HT-29 (cell line): ENCODE data around the gene COX7B2. TPM values are rescaled to one million over a fixed set of nuclear protein-coding genes. Genes with fewer than 3 reads are reported as not detected.

Experiments used
- DNase-seq: peaks from one replicate; pipeline ENCODE4 v3.0.0-alpha.2; 2015; ENCODE audit warnings: low spot score
- total RNA-seq: library from RNA; depleted of rRNA; stranded (reverse); fragments of >200 nt; shearing (Covaris generic); gene quantifications from 2 replicates; pipeline ENCODE4 v1.2.3, GENCODE V29; 2014; rRNA removed

Gene COX7B2
- not detected in 2 replicates for total RNA-seq

DNA sequence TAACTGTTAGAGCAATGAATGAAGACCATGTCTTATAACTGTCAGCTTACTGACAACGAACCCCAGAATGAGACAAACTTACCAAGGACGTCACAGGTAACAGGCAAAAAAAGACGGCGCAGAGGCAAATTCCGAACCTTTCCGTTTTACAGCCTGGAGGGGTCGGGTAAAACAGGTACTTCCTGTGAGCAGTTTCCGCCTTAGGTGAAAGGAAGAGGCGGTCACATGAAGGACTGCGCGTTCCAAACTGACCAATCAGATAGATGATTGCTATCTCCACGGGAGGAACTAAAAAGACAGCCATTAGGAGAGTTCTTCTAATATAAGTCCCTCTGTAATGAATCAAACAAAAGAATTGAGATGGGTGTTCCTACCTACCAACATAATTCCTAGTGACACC, at the start of gene COX7B2:
Gene COX7B2 (minus strand): TSS at position 168 of the 400 bp plus-strand sequence. CDS start 174,053 bp downstream, outside the sequence.
- DNase-seq = no peak

DNA sequence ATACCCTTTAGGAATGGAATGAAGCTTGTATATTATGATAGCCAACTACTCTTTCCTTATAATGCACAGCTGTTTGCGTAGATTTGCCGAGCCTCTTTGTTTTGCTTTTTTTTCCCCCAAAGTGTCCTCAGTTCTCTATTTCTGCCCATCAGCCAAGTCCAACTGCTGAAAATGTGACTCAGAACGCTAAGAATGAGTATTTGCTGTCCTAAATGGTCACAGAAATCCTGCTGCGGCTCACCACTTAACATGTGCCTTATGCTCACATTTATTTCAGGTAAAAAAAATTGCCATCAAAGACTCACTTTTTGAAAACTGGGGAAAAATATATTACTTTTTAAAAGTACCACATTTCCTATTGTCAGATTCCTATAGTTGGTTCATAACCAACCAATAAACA, 47.4 kb upstream of the COX7B2 start:
- DNase-seq = no peak

- no peak for DNase-seq
Measured at GRCh38 chr4:46955601-46956000, 46.6 kb upstream of the COX7B2 start.

DNA sequence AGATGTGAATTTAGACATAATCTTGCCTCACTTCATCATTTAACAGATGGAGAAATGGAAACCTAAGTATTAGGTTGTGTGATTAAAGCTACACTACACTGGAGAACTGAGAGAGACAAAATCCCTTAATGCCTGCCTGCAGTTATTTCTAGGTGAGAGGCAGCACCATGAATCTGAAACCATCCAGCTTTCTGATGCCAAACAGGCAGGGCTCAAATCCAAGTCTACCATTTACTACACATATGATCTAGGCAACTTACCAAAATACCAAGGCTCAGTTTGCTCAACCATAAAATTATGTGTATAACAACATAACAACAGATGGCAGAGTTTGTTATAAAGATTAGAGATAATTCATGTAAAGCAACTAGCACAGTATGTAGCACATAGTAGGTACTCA, 45.6 kb upstream of the COX7B2 start:
- no peak for DNase-seq

DNA sequence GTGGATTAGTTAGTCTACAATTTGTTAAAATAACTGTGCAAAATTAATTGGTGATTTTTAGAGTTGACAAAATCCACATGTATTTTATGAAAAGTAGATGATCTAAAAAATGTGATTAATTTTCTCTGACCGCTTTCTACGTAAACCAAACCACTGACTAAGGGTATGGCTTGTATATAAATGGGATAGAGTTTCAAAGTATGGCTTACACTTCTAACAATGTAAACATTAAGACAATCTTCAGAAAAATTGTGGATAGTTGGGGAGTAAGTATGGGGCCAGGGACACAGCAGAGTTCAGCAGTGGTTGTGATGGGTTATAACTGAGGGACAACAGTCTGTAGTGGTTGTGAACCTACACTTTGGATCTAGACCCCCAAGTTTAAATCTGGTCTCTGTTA, 44.5 kb upstream of the COX7B2 start:
- no peak for DNase-seq

GRCh38 chr4:46952451-46952850, 43.4 kb upstream of the COX7B2 start:
- no peak for DNase-seq

DNA sequence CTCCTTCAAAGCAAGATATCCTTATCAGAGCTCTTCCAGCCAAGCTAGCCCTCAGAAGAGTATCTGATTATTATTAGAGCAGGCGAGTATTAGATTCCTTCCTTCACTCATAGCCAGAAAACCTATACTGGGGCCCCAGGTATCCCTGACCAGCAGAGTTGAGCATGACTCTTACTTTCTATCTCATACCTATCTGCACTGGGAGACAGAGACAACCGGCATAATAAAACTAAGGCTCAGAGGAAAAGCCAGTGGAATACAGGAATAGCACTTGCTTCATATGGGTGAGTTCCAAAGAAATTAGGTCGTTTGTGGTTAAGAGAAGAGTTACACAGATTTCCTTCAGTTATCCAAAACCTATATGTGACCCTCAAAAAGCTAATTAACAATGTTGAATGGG, 41.8 kb upstream of the COX7B2 start:
- DNase-seq = no peak

DNA sequence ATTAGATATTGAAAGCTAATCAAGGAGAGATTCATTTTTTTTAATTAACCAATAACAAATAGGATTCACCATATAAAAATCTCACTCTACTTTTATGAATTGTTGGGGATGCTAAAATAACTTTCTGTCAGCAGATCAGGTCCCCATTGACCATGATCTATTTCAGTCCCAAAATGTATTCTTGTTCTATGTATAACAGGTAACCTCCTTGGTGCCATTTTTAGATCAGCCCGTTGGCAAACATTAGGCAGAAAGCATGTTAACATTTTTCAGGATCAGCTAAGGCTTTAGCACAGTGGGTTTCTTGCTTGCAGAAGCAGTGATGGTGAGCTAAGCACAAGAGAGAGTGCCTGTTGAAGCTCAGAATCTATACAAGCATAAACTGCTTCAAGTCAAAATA, 40.8 kb upstream of the COX7B2 start:
- no peak for DNase-seq

- DNase-seq = no peak
Measured at GRCh38 chr4:46947541-46947940, 38.5 kb upstream of the COX7B2 start.

- no peak for DNase-seq
Measured at GRCh38 chr4:46946919-46947536, 38.0 kb upstream of the COX7B2 start.

DNA sequence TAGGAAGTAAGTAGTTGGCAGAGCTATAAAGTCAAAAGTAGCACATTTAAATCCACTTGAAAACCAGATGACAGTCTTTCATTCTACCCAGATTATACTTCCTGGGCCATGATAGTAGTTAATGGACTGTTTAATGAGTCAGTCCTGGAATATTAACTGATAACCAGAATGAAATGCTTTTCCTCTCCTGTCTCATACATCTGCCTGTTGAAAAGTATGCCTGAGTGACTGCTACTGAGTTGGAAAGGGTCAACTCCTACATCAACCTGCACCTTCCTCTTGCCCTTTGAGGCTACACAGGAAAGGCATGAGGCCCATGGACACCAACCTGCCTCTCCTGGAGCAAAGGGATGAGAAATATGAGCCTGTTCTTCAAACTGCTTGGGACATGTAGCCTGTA, 36.0 kb upstream of the COX7B2 start:
- DNase-seq = no peak

GRCh38 chr4:46944345-46944744, 35.3 kb upstream of the COX7B2 start:
- DNase-seq = no peak

DNA sequence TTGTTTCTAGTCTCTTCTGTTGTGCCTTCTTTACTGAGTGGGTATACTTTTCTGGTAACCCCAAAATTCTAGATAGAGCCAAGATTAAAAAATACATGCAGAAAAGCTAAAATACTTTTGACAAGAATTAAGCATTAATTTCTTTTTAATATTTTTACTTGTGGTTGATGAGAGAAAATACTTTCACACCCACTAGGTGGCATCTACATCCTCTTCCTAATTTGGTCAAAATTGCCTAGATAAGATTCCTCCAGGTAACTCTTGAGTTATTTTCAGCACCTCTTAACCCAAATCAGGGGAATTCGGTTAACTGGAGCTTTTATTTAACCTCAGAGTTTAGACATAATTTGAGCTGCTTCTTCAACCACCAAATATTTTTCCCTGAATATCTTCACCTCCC, 28.4 kb upstream of the COX7B2 start:
- DNase-seq = peak; percentile 17

DNA sequence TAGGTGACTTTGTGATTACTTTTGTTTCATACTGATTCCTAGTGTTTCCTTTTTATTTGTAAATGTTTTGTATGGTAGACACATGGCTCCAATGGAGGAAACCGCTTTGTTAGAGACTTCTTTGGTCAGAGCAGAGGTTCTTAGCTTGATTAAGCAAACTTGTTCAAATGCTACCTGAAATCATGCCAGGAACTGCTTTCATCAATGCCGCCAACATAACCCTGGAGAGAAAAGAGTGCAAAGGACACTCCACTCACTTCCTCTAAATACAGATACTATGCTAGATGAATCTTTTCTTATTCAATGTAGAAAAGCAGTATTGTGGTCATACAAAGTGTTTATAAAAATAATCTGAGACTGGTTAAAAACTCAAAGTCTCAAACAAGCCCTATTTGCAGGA, 25.7 kb upstream of the COX7B2 start:
- no peak for DNase-seq

GRCh38 chr4:46933686-46934085, 24.6 kb upstream of the COX7B2 start:
- no peak for DNase-seq

DNA sequence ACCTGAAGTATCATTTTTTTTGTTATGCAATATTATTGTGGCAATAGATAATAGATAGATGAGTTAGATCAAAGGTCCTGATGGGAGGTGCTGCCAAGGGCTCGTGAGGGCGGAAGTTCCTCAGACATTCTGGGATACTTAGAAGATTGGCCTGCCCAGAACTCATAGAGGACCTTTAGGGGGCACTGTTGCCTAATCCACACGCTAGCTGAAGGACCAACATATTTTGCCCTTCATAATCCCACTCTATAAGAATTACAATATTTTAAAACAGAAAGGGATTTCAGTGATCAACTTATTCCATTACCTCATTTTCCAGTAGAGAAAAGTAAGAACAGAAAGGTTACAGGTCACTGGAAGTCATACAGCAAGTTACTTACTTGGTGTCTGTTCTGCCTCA, 22.9 kb upstream of the COX7B2 start:
- DNase-seq = peak; percentile 41

DNA sequence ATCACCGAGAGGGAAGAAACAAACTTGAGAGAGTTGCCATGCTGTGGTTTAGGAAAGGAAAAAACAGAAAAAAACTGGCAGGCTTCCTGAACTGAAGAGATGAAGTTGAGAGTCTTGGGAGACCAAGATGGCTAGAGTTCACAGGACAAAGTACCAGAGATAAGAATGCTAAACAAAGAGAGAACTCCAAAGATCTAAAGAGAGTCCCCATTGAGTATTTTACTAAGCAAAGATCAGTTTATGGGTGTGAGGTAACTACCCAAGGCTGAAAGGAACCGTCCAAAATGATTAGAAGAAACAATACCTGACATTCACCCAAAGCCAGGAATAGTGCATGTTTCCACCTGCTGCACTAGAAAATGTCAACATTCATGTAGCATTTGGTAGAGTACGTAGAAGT, 21.8 kb upstream of the COX7B2 start:
- no peak for DNase-seq

- DNase-seq = no peak
Measured at GRCh38 chr4:46927201-46927600, 18.2 kb upstream of the COX7B2 start.

- no peak for DNase-seq
Measured at GRCh38 chr4:46924789-46925529, 15.9 kb upstream of the COX7B2 start.

GRCh38 chr4:46922205-46922604, 13.2 kb upstream of the COX7B2 start:
- no peak for DNase-seq

DNA sequence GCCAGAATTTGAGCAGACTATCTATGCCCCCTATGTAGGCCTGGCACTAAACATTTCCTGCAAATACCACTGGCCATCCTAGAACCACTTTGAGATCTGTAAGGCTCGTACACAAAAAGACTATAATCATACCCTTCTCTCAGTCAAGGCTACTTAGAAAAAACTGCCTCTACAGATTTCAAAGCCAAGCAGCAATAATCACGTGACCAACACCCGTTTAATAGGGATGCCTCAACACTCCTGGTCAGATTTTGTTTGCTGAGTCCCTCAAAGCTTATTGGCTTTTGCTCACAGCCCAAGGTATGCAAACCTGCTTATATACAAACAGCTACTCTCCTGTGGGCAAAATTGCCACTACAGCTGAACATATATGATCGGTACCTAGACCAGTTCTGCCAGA, 897 bp downstream of the COX7B2 start:
- no peak for DNase-seq

- no peak for DNase-seq
Measured at GRCh38 chr4:46900082-46900481, 9.0 kb downstream of the COX7B2 start.

DNA sequence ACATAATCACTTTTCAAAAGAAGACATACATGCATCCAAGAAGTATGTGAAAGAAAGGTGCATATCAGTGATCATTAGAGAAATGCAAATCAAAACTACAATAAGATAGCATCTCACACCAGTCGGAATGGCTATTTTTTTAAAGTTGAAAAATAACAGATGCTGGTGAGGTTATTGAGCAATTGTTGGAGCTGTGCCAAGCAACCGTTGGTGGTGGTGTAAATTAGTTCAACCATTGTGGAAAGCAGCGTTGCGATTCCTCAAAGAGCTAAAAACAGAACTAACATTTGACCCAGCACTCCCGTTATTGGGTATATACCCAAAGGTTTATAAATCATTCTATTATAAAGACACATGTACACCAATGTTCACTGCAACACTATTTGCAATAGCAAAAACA, 14.2 kb downstream of the COX7B2 start:
- no peak for DNase-seq

GRCh38 chr4:46890056-46890455, 19.0 kb downstream of the COX7B2 start:
- DNase-seq = no peak
